Retina (tissue), 1 donor: ENCODE data around the gene SEMA3C.
"Not testable (repeated sequence)": the region's sequence is repeated elsewhere in the genome, so short reads cannot be mapped to it uniquely, and the experiment has no call there.

Experiments
- DNase-seq: peaks from one replicate; pipeline ENCODE4 v3.0.0-alpha.2; 2016

The SEMA3C gene

DNA sequence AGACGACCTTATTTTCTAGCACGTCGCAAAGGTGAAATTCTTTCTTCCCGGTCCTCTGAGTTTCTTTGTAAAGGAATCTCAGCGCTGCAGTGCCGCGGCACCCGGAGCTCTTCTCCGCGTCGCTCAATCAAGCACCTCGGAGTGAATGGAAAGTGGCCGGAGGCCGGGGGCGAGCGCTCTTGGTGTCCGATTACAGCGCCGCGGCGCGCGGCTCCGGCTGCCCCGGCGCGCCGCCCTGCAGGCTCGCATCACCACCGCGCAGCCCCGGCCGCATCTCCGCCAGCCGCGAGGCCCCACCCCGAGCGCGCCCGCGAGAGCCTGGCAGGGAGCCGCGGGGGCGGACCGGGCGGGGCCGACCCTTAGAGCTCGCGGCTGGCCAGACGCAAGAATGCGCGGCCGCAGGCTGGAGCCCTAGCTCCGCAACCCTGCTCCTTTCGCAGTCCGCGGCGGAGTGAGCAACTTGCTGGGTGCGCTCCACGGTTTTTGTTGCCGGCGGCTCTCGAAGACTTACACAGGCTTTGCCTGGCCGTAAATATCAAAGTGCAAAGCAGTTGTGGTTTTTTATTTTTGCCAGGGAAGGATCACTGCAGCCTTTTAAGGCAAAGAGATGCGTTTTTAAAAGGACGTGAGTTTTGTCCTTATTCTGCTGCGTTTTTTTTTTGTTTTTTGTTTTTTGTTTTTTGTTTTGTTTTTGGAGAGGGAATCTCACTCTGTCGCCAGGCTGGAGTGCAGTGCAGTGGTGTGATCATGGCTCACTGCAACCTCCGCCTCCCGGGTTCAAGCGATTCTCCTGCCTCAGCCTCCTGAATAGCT is at the start of gene SEMA3C:
Gene SEMA3C, minus strand, starts transcription at position 143 of the 813 bp plus-strand sequence. CDS start 2,270 bp downstream, outside the sequence.
- DNase-seq, result peak; percentile 91

DNA sequence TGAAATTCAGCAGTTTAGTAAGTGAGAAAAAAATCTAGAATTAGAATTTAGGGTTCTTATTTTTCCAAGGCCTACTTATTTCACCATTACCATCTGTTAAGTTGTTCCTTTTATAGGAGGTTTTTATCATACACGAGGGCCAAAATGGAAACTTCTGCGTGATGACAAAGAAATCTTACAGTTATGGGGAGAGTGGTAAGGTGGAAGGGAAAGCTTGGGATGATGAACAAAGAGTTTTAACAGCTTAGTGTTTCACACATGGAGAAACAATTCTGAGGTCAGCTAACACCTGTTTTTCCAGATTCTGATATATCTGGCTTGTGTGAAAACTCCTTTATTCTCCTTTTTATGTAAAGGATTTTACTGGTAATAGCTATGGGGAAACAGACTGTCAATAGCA is 49.8 kb upstream of the SEMA3C start:
- DNase-seq, result no peak

DNA sequence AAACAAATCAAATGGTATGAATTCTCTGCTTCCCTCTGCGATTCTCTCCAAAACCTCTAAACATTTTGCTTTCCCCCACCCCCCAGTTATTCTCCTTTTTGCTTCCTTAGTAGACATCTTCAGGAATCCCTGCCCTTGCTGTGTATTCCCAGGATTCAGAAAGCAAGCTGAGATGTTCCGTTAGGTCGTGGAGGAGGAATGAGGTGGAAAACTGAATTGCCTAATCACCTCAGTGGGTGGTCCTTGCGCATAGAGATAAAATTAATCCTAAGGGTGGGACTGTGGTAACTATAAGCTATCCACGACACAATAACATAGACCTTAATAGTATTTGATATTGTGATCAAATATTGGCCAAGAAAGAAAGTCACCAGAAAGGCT is 49.1 kb upstream of the SEMA3C start:
- no peak for DNase-seq

DNA sequence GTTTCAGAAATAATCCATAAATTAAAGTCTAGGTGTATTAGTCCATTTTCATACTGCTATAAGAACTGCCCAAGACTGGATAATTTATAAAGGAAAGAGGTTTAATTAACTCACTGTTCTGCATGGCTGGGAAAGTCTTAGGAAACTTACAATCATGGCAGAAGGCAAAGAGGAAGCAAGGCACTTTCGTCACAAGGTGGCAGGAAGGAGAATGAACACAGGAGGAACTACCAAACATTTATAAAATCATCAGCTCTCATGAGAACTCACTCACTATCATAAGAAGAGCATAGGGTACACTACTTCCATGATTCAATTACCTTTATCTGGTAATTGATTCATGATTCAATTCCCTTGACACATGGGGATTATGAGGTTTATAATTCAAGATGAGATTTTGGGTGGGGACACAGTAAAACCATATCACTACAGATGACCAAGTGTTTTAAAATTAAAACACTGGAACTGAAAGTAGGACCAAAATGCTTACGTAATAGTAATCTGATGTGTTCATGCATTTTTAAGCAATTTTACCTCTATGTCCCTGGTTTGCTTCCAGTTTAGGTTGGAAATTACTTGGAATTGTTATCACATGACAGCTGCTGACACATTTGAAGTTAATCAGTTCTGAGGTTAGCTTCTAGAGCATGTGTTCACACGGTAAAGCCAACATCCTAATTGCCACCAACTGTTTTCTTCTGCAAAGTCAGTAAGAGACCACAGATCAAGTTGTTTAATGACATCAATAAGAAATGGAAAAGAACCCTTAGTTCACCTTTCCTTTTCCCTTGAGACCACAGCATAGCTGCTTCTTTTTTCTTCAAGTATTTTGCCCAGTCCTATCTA is 48.4 kb upstream of the SEMA3C start:
- peak; percentile 6 for DNase-seq

DNA sequence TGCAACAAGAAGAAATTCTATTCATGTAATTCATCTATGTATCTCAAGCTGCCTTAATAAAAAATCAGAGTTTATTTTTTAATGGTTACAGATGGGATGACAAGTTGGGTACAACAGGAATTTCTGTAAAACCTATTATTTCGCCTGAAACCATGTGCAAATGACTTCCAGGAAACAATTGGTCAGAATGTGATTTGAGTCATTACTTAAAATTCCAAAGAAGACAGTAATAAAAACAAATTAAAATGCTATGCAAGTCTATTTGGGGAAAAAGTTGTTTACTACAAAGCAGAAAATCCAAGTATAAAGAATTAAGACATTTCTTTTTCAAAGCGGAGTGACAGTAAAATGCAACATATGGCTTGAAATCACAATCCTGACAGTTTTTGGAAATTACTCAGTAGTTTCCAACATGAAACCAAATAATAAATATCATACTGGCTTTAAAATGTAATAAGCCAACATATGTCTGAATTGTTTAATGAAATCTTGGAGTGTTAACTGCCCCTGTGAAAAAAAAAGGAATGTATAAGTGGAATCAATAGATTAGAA is 41.5 kb upstream of the SEMA3C start:
- DNase-seq, result no peak

DNA sequence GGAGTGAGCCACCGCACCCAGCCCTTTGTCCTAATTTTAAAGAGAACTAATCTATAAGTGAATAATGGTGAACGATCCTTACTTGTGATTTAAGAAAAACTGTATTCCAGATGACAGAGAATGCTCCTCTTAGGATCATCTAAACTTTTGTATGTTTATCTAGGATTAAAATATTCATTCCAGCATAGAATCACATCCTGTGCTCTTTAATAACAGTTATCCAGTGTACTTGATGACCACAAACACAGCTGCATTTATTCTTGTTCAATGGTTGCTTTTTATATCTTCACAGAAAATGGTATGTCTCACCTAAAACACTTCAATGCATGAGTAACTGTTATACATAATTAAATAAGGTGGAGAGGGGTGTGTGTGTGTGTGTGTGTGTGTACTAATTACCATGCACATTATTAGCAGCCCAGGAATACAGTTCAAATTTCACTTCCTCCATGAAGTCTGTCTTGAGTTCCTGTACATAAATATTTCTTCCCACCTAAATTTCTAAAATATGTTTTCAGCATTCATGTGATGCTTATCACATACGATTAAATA is 38.5 kb upstream of the SEMA3C start:
- DNase-seq, result no peak

DNA sequence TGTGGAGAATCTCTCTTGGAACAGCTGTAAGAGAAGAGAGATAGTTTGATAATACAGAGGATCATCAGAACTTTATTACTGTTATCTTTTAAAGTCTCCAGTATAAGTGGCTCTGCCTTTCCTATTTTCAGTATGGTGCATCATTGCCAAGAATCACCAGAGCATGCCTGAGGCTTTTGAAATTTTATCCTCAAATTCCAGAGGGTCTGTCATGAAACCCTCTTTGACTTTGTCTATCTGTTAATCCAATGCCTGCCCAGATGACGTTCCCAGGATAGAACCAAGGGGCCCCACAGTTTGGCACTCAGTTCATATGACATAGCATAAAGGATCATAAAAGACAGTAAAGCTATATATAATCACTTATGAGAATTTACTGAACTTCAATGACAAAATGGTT is 35.3 kb upstream of the SEMA3C start:
- DNase-seq, result no peak

DNA sequence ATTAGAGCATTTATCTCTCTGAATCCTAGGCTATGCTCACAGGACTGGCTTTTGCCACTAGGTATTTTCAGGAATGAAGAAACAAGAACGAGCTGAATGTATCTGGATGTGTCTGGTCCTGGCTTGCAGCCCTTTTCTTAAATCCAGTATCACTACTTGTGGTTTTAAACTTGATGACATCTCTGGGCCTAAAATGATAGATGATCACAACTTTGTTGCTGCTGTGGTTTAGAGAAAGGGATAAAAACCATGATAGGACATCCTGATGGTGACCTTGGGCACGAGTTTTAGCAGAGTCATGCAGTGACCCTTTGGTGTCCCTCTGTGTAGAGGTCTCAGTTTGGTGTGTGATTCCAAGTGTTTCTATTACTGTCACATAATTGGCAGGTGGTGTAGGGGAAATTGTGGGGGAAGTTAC is 31.7 kb upstream of the SEMA3C start:
- DNase-seq, result no peak

DNA sequence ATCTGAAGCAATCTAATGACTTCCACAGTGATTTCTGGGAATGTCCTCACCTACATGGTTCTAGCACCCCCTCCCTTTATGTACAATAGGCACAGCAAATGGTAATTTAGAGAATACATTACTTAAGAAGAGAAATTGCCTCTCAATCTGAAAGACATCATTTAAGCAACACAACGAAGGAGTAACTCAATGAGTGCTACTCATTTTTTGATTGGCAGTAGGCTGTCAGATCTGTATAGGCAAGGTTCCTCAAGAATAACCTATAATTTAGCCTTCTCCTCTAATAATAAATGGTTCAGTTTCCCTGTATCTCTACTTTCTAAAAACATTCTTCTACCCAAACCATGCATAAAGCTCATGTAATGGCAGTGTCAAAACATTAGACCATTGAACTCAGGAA is 30.6 kb upstream of the SEMA3C start:
- no peak for DNase-seq

DNA sequence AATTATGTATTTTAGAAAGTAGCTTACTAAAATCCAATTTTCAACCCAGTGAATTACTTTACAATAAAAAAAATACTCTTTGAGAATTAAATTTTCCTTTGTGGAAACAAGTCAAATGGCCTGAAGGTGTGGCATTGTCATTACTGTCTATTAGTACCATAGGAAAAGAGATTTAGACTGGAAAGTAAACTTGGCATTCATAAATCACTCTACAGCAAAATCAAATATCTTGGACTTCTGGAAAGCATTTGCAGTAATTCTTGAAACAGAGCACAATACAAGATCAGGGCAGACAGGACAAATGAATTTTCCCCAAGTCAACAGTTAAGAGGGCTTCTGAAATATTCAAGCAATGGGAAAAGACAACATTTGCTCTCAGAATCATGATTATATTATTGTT is 28.0 kb upstream of the SEMA3C start:
- DNase-seq, result no peak

DNA sequence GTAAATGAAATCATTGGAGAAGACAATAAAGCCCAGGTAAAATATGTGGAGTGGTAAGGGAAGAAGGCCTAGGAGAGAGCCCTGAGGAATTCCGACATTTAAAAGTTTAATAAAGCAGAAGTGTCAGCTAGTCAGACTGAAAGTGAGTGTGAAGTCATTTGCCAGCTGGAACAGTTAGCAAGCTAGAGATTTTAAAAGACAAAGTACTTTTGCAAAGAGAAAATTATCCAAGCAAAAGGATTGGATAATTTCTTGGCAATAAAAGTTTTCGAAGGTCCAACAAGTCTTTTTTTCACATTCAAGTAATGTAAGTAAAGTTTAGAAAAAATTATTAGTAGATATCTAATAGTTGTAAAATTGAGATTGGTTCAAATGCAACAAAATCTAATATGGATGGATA is 27.1 kb upstream of the SEMA3C start:
- DNase-seq, result no peak

DNA sequence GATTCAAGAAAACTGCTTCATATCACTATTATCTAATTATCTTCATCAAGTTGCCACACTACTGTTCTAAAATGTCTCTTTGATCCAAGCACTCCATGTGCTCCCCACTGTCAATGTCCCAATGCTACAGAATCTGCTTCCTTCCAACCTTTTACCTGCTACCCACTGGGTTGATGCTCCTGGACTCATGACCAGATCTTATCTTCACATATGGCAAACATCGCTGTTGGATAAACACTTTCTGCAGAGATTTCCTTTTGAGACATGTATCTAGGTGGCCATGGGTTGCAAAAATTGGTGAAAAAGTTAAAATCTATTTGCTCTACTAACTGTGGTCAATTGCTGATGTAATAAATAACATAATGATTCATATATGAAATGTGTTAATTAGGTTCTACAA is 24.5 kb upstream of the SEMA3C start:
- no peak for DNase-seq

DNA sequence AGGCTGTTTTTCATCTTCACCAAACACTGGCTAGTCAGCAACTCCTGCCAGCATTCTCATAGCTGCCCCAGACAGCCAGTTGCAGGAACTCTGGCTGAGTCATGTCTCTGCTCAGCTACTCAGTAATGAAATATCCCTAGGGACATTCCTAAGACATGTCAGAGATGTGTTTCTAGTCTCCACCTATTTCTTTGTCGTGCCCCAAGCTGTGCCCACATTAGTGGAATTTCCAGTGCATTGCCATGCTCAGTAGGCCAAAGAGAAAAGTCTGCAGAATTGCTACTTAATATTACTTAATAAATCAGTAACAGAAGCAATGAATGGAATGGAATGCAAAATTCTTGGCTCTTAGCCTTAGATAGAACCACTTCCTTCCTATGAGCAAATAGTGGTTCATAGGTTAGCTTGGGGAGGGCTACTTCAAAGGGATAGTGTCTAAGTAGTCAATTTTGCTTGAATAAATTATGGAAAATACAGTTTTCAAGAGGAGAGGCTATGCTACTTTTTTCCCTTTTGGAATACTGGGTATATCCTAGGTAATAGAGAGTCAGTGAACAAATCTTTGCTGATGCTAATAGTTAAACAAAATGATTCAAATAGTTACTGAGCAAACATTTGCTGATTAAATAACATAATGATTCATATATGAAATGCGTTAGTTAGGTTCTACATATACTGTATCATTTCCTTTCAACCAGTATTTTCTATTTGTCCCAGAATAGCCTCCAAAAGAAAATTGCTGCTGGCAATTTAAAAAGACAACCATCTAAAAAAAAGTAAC is 23.6 kb upstream of the SEMA3C start:
- DNase-seq, result no peak

DNA sequence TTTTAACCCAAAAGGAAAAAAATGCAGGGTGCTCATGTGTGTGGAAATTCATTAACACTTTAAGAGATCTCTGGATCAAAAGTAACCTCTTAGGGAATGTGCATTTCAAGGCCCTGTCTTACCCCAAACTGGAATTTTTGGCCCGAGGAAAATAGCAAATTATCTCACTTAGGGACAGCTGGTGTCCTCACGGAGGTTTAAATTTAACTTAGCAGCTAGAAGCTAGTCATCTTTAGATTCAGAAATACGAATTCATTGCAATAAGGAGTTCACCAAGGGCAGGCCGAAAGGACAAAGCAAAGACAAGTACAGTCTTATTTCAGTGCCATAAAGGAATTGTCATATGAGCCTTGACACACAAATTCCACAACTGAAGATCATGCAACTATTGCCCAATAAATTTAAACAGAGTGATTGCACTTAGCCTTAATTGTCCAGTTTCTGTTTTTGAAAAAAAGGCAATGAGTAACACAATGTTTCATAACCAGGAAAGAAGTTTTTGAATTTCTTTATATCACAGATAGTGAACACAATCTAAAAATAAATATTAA is 22.4 kb upstream of the SEMA3C start:
- DNase-seq, result no peak

DNA sequence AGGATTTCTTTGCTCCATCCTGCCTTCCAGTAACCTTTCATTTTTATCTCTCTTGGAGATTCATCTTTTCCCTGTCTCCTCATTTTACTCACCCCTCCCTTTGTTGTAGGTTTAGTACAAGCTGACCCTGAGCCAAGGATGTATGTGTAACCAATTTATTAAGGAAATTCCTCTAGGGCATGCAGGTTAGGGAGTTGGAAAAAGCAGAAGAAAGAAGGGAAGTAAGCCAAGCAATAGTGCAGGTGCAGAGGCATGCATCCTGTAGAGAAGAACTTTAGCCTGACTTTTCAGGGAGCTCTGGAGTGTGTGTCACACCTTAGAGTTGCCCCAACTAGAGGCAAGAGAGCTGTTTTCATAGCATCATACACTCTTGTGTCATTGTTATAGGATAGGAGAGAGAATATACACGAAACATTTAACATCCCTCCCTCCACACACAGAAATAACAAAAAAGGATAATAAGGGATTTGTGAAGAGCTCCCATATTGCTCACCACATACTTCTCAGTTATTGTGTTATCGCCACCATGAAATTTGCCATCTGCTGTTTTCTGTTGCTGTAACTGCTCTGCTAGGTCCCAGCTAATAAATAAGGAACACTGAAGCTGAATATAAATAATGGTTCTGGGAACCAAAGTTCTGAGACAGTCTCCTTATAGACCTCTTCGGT is 21.8 kb upstream of the SEMA3C start:
- DNase-seq, result no peak

DNA sequence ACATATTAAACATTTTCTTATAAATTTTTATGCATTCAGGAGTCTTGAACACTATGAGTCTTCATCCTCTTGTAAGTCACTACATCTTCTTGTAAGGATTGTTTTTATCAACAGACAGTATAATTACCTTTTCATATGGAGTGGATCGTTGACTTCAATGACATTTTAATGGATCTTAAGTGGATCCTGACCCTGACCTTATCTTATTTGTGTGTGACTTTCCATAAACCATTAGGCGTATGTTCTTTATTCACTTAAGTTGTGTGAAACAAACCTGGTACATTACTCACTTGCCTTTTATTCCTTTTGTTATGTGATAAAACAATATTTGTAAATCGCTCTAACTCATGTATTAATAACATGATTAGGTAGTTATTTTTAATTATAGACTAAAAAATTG is 18.5 kb upstream of the SEMA3C start:
- no peak for DNase-seq

DNA sequence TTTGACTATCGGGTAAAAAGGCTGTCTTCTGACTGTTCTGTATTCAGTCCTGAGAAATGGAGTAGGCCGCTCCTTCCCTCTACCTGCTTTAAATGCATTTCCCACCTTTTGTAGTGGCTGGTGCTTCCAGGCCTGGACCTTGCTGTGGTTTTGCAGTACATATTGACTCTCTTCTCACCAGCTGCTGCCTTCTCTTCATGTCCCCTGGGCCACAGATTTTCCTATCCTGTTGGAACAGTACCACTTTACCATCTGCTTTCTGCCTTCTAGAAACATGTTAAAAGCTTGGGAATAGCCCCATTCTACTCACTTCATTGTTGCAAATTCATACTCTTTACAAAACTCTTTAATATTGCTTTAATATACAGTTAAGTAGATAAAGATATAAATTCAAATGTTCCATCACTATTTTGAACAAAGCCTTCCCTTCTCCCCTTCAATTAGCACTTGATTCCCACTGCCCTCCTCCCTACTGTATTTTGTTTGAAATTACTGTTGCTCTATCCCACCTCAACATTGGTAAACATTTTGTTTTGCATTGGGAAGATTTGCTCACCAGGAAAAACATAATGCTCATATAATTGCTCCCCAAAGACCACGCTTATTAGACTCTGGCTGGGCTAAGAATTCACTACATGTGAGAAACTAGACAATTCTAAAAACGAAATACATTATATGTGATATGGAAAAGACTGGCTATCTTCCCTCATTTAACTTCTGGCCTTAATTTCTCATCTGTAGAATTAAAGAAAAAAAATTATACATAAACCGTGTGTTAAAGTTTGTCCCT is 17.3 kb upstream of the SEMA3C start:
- no peak for DNase-seq

DNA sequence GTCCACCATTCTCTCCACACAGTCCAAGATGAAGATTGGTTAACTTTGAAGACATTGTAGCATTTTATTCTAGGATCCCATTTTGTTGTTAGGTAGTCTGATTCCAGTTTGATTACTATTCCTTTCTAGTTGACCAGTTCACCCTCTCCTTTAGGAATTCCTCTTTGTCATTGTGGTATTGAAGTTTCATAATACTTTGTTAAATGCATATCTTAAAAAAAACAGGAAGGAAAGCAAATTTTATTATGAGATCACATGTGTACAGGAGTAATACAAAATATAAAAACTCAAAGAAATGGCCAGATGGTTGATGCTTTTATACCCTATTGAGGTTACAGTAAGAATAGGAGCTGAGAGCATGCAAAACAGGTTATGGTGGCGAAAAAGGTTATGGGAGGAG is 15.5 kb upstream of the SEMA3C start:
- DNase-seq, result no peak

DNA sequence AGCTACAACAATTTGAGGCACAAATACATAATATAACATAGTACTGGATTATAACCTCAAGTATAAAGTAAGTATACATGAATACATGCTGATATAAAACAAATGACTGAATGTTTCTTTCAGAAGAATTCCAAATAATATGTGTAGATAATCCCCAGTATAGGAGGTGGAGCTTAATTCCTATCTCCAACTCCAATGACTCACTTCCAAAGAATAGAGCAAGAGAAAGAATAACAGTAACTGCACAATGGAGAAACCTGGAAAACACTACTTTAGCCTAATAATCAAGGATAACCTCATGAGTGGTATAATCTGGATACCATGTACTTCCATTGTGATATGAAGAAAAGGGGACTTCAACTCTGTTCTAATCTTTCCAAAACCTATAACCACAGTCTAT is 13.7 kb upstream of the SEMA3C start:
- no peak for DNase-seq

DNA sequence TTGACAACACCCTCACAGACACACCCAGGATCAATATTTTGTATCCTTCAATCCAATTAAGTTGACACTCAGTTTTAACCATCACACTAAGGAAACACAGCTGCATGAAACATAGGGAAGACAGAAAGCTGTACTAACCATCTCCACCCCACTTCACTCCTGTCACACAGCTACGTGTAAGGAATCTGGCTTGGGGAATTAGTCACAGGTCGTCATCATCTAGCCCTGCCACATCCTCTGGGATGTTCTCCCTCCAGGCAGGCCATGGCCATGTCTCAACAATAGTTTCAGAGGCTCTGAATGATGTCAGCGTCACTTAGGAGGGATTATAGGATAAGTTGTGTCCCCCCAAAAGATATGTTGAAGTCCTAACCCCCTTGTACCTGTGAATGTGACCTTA is 10.8 kb upstream of the SEMA3C start:
- no peak for DNase-seq

DNA sequence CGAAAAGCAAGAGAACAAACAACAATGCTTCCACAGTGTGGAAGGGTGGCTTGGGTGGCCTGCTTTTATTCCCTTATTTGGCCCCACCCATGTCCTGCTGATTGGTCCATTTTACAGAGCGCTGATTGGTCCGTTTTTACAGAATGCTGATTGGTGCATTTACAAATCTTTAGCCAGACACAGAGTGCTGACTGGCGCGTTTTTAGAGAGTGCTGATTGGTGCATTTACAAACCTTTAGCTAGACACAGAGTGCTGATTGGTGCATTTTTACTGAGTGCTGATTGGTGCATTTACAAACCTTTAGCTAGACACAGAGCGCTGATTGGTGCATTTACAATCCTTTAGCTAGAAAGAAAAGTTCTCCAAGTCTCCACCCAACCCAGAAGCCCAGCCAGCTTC is 8.1 kb upstream of the SEMA3C start:
- not testable (repeated sequence) for DNase-seq
